ENCODE measurements around the gene STEAP2.
"Not testable (repeated sequence)": the region's sequence is repeated elsewhere in the genome, so short reads cannot be mapped to it uniquely, and the experiment has no call there.

STEAP2 gene

GRCh38 chr7:90238583-90238982 is 27.0 kb downstream of the STEAP2 start:
- no peak for DNase-seq

DNA sequence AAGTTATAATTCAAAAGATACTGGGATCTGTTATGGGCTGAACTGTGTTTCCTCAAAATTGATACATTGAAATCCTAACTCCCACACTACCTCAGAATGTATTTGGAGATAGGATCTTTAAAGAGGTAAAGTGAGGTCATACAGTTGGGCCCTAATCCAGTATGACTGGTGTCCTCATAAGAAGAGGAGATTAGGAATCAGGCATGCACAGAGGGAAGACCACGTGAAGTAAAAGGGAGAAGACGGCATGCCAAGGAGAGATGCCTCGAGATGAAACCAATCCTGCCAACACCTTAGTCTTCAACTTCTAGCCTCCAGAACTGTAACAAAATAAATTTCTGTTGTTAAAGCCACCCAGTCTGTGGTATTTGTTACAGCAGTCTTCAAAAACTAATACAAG is 27.5 kb downstream of the STEAP2 start:
- DNase-seq, result no peak

DNA sequence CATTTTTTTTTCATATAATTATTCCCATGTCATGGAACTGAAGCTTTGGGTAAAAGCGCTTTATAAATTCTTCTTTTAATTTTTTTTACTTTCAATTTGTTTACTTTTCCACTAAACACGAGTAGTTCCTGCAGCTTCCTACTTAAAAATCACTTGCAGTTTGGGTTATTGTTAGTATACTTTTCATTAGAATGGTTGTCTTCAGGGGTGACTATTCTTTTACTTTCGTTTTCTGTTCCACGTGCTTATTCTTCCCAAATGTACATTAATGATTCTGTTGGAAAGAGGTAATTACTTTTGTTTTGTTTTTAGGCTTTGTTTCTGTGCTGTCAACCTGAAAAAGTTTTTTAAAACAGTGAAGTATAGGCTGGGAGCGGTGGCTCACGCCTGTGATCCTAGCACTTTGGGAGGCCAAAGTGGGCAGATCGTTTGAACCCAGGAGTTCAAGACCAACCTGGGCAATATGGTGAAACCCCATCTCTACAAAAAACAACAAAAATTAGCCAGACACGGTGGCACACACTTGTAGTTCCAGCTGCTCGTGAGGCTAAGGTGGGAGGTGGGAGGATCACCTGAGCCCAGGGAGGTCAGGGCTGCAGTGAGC is 28.2 kb downstream of the STEAP2 start:
- no peak for DNase-seq

DNA sequence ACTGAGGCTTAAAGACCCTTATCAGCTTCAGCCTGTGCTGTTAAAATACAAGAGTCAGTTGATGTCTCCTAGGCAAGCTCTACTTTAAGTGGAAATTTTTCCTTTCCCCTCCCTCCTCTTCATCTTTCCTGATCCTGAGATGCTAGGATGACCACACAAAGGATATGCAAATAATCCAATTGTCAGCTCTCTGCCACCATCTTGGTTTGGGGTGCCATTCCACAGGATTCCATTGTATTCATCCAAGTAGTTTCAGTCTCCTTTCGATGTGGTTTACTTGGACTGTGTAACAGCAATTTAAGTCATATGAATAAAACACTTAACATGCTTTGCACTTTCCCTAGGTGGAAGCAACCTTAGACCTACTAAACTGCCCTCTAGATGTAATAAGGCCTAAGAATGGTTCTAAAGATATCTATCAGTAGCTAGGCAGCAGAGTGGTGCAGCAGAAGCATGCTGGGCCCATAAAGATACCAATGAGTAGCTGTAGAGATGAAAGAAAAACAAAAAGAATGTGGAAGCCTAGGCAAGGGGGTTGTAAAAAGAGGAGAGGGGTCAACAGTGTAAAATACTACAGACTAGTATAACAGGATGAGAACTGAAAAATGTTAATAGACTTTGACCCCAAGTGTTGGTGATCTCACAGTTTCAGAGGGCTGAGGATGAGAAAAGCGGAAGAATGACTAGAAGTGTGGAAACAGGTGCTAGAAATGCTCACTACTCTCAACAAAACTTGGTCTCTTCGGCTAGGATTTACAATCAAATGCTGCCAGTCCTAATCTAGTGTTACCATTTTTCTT is 31.0 kb downstream of the STEAP2 start:
- no peak for DNase-seq

GRCh38 chr7:90243556-90243955 is 32.0 kb downstream of the STEAP2 start:
- no peak for DNase-seq

GRCh38 chr7:90244565-90244908 is 33.0 kb downstream of the STEAP2 start:
- DNase-seq, result no peak

DNA sequence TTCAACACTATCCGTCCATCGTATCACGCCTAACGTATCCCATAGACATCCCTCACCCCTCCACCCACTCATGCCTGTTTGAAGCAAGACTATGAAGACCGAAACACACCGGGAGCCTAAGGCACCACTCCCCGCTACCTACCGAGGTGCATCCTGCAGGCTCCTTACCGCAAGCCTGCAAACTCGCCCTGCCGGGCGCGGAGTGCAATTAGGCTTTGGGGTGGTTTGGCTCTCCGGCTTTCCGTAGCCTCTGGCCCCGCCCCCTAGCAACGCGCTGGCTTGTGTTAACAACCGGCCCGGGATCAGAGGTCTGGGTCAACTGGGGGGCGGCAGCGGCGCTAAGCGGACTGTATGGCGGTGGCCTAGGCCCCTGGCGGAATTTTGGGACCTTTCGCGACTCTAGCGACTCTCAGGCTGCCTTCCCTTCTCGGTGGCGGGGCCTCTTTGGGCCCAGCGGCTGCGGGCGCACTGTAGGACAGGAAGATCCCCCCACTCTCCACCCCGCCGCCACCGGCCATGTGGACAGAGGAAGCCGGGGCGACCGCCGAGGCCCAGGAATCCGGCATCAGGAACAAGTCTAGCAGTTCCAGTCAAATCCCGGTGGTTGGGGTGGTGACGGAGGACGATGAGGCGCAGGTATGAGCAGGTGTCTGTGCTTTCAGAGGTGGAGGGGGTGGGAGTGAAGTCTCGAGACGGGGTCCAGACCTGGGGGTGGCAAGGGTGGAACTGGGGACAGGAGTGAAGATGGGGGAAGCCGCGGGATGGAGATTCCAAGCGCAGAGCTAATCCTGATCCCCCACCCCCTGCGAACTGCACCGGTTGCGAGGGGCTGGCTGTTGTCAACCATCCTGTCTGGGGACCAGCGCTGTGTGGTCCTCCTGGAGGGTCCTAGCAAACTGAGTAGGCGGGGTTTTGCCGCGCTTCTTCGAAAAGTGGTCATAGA is 33.6 kb downstream of the STEAP2 start, which contains the start of gene CFAP69:
TSS of gene CFAP69 (plus strand) at position 266 of the 943 bp plus-strand sequence. CDS start at position 517, 251 bp downstream.
- DNase-seq, result peak; percentile 77 to 85

DNA sequence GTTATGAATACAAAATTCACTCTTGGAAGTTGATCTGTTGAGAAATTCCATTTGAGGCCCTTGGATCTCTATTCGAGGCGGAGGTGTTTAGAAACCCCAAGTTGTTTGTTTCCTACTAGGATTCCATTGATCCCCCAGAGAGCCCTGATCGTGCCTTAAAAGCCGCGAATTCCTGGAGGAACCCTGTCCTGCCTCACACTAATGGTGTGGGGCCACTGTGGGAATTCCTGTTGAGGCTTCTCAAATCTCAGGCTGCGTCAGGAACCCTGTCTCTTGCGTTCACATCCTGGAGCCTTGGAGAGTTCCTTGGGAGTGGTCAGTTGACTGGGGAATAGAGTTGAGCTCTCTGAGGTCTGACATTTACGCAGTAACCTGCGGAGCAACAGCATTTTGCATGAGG is 34.6 kb downstream of the STEAP2 start:
- DNase-seq, result no peak

DNA sequence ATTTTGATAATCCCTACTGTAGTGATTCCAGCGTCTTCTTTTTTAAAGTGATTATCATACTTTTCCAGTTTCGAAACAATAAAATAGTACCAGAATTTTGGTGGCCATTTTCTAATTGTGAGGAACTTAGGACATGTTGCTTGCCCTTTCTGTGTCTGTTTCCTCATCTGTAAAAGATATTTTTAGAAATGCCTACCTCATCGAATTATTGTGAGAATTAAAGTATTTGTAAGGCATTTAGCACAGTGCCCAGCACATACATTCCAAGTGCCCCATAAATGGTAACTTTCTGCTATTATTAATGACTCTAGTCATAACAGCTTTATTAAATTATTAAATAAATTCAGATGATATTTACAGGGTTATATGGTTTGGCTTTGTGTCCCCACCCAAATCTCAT is 37.2 kb downstream of the STEAP2 start:
- no peak for DNase-seq

GRCh38 chr7:90250601-90251303 is 39.2 kb downstream of the STEAP2 start:
- DNase-seq, result no peak

- no peak for DNase-seq
Measured at GRCh38 chr7:90251304-90251635, 39.7 kb downstream of the STEAP2 start.

- DNase-seq, result not testable (repeated sequence)
Measured at GRCh38 chr7:90256011-90256410, 44.5 kb downstream of the STEAP2 start.

- DNase-seq, result no peak
Measured at GRCh38 chr7:90256778-90257177, 45.2 kb downstream of the STEAP2 start.

- DNase-seq, result no peak
Measured at GRCh38 chr7:90261441-90261840, 49.9 kb downstream of the STEAP2 start.

- no peak for DNase-seq
Measured at GRCh38 chr7:90262438-90262837, 50.9 kb downstream of the STEAP2 start.

DNA sequence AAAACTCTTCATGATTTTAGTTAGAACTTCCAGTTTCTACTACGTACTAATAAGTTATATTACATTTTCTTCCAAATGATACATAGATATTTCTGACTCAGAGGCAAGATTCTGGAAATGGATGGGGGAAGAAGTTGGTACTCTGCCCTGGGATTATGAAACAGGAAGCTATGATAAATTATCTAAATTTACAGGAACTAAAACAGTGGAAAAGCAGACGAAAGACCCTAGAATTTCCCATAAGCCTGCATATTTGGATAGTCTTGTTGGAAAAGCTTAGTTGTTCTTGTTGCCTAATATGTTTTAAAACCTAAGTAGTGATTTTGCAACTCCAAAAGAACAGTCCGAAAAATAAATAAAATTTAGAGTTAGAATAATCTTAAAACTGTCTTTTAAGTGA is 55.3 kb downstream of the STEAP2 start:
- no peak for DNase-seq

GRCh38 chr7:90267263-90267858 is 55.8 kb downstream of the STEAP2 start:
- DNase-seq, result no peak

- DNase-seq, result no peak
Measured at GRCh38 chr7:90269163-90269562, 57.6 kb downstream of the STEAP2 start.

GRCh38 chr7:90270431-90271178 is 59.1 kb downstream of the STEAP2 start:
- no peak for DNase-seq

DNA sequence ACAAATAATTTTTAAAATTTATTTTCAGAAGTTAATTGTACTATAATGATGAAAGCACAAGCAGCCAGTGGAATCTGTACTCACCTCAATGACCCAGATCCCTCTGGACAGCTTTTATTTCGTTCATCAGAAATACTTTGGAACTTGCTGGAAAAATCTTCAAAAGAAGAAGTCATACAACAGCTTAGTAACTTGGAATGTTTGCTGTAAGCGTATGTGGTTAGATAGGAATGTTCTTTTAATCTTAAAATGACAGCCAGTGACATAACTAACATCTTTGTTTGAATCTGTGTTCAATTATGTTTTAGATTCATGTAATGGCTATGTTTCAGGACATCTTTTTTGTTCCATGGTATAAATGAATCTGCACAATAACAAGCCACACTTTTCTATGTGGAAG is 60.2 kb downstream of the STEAP2 start:
- DNase-seq, result no peak

DNA sequence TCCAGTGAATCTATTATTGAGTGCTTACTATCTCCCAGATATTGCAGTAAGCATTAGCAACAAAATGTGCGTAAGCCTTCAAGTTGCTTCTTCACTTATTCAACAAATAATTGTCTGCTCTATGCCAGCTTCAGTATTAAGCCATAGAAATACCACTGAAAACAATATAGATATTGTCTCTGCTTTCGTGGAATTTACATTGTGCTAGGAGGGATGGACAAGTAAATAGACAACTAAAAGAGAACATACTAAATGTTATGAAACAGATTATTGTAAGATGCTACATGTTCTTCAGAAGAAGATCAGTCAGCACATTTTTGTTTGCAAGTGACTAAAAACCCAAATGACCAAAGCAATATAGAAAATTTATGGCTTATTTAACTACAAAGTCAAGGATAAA is 60.7 kb downstream of the STEAP2 start:
- no peak for DNase-seq

DNA sequence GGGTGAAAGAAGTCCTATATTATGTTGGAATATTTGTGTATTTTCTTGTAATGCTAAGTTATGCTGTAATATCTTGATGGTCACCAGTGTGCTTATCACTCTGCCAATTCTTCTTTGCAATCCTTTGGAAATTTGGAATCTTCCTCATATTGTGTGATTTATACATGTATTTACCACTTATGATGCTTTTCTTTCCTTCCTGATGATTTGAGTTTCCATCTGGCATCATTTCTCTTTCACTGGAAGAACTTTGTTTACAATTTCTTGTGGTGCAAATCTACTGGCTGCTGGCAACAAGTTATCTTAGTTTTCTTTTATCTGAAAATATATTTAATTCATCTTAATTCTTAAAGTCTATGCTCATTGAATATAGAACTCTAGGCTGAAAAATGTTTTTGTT is 62.6 kb downstream of the STEAP2 start:
- DNase-seq, result no peak

Data from stimulated activated CD4-positive, alpha-beta T cell treated with anti-CD3 and anti-CD28 coated beads, Interleukin-4, amount 100 ng/mL, for 4 hours (primary cell).